ENCODE results near the gene CTSD. TPM values are rescaled to one million over a fixed set of nuclear protein-coding genes. Genes with fewer than 3 reads are reported as not detected.

CTSD gene
- total and polyA plus RNA-seq, 7 experiments from 2014 or later = 103 to 378 (median 186) TPM

GRCh38 chr11:1746511-1746931 lies 17.2 kb downstream of the CTSD start:
- H3K4me1 ChIP-seq (ENCODE audit: control insufficient read depth in 2 of 2, insufficient read depth in 2 of 2, low read length in 2 of 2) = peaks cover 0 to 13% of the 10 kb centered on the region in 2 donors
- peak overlapping the region in 3 of 10 donors; percentile 22 to 53 (median 27) for H3K4me3 Mint-ChIP-seq
- H3K36me3 Mint-ChIP-seq = peaks cover 0 to 3% (median 0%) of the 10 kb centered on the region in 5 donors
- H3K36me3 ChIP-seq (ENCODE audit: control insufficient read depth in 2 of 3, insufficient read depth in 3 of 3, low read length in 3 of 3) = no peaks in the 10 kb centered on the region
- no peaks in the 10 kb centered on the region for H3K9me3 ChIP-seq (ENCODE audit: control insufficient read depth in 2 of 3, low read length in 3 of 3)
- H3K9me3 Mint-ChIP-seq = peaks cover 0 to 9% (median 0%) of the 10 kb centered on the region in 11 donors
- H3K4me1 Mint-ChIP-seq = peaks cover 11 to 20% (median 14%) of the 10 kb centered on the region in 7 donors
- ATAC-seq = peak; percentile 25
- no peaks in the 10 kb centered on the region for H3K27me3 ChIP-seq (ENCODE audit: control insufficient read depth in 2 of 2, insufficient read depth in 2 of 2, low read length in 2 of 2)
- CTCF ChIA-PET = no interaction called here
- H3K27ac ChIP-seq (ENCODE audit: low read depth, low read length) = no peak overlapping the region
- intact Hi-C loops (cut with micrococcal nuclease) = no loop called here
- peaks cover 13 to 19% (median 13%) of the 10 kb centered on the region in 5 donors for H3K27me3 Mint-ChIP-seq
- H3K4me3 ChIP-seq (ENCODE audit: low read length) = no peak overlapping the region
- POLR2A ChIA-PET = no interaction called here
- no peak for DNase-seq
- peak overlapping the region in 3 of 9 donors; percentile 6 to 48 (median 15) for H3K27ac Mint-ChIP-seq

- intact Hi-C loops (cut with micrococcal nuclease) = no loop called here
- Histone ChIP-seq H3K27ac (ENCODE audit: low read depth, low read length) (no peak overlapping the region), H3K4me3 (ENCODE audit: low read length) (no peak overlapping the region), H3K4me1 (ENCODE audit: control insufficient read depth in 2 of 2, insufficient read depth in 2 of 2, low read length in 2 of 2) (peaks cover 0 to 13% of the 10 kb centered on the region in 2 donors), H3K36me3 (ENCODE audit: control insufficient read depth in 2 of 3, insufficient read depth in 3 of 3, low read length in 3 of 3) (no peaks in the 10 kb centered on the region), H3K27me3 (ENCODE audit: control insufficient read depth in 2 of 2, insufficient read depth in 2 of 2, low read length in 2 of 2) (no peaks in the 10 kb centered on the region), H3K9me3 (ENCODE audit: control insufficient read depth in 2 of 3, low read length in 3 of 3) (no peaks in the 10 kb centered on the region)
- POLR2A ChIA-PET = no interaction called here
- Mint-ChIP-seq H3K36me3 (peaks cover 0 to 3% (median 0%) of the 10 kb centered on the region in 5 donors), H3K27ac (peak overlapping the region in 4 of 9 donors; percentile 6 to 48 (median 26)), H3K4me1 (peaks cover 11 to 20% (median 14%) of the 10 kb centered on the region in 7 donors), H3K4me3 (peak overlapping the region in 1 of 10 donors; percentile 53), H3K27me3 (peaks cover 13 to 19% (median 13%) of the 10 kb centered on the region in 5 donors), H3K9me3 (peaks cover 0 to 9% (median 0%) of the 10 kb centered on the region in 11 donors)
- CTCF ChIA-PET = no interaction called here
- DNase-seq (no peak), ATAC-seq (no peak)
These were observed 17.9 kb downstream of the CTSD start for GRCh38 chr11:1745701-1746320.

- POLR2A ChIA-PET = no interaction called here
- H3K27ac Mint-ChIP-seq = peak overlapping the region in 1 of 9 donors; percentile 8
- intact Hi-C loops (cut with micrococcal nuclease) = no loop called here
- no peaks in the 10 kb centered on the region for H3K36me3 ChIP-seq (ENCODE audit: control insufficient read depth in 2 of 3, insufficient read depth in 3 of 3, low read length in 3 of 3)
- H3K9me3 ChIP-seq (ENCODE audit: control insufficient read depth in 2 of 3, low read length in 3 of 3) = no peaks in the 10 kb centered on the region
- peaks cover 7 to 14% (median 8%) of the 10 kb centered on the region in 7 donors for H3K4me1 Mint-ChIP-seq
- no peaks in the 10 kb centered on the region for H3K27me3 ChIP-seq (ENCODE audit: control insufficient read depth in 2 of 2, insufficient read depth in 2 of 2, low read length in 2 of 2)
- H3K4me3 ChIP-seq (ENCODE audit: low read length) = no peak overlapping the region
- CTCF ChIA-PET = interaction anchor here (0.5 kb wide), 1 partner anchor 35 kb away, joined by 3 read pairs; no protein-coding TSS in a partner anchor
- H3K27me3 Mint-ChIP-seq = peaks cover 7 to 14% (median 8%) of the 10 kb centered on the region in 5 donors
- H3K9me3 Mint-ChIP-seq = peaks cover 0 to 9% (median 0%) of the 10 kb centered on the region in 11 donors
- no peak overlapping the region for H3K4me3 Mint-ChIP-seq
- DNase-seq (no peak), ATAC-seq (no peak)
- H3K4me1 ChIP-seq (ENCODE audit: control insufficient read depth in 2 of 2, insufficient read depth in 2 of 2, low read length in 2 of 2) = peaks cover 0 to 13% of the 10 kb centered on the region in 2 donors
- peaks cover 0 to 3% (median 0%) of the 10 kb centered on the region in 5 donors for H3K36me3 Mint-ChIP-seq
- H3K27ac ChIP-seq (ENCODE audit: low read depth, low read length) = no peak overlapping the region
These were observed 18.6 kb downstream of the CTSD start for GRCh38 chr11:1744891-1745700.

- H3K9me3 ChIP-seq (ENCODE audit: control insufficient read depth in 2 of 3, low read length in 3 of 3) = no peaks in the 10 kb centered on the region
- Mint-ChIP-seq H3K27me3 (peaks cover 0 to 10% (median under 1%) of the 10 kb centered on the region in 5 donors), H3K36me3 (peaks cover 0 to 3% (median 0%) of the 10 kb centered on the region in 5 donors), H3K4me3 (no peak overlapping the region), H3K27ac (no peak overlapping the region), H3K4me1 (peaks cover 0 to 6% (median 0%) of the 10 kb centered on the region in 7 donors), H3K9me3 (peaks cover 0 to 9% (median 0%) of the 10 kb centered on the region in 11 donors)
- no peak for ATAC-seq
- intact Hi-C loops (cut with micrococcal nuclease) = no loop called here
- no peaks in the 10 kb centered on the region for H3K27me3 ChIP-seq (ENCODE audit: control insufficient read depth in 2 of 2, insufficient read depth in 2 of 2, low read length in 2 of 2)
- H3K4me3 ChIP-seq (ENCODE audit: low read length) = no peak overlapping the region
- peaks cover 0 to 5% of the 10 kb centered on the region in 2 donors for H3K4me1 ChIP-seq (ENCODE audit: control insufficient read depth in 2 of 2, insufficient read depth in 2 of 2, low read length in 2 of 2)
- ChIA-PET POLR2A (interaction anchor here (0.5 kb wide), 1 partner anchor 12 kb away, joined by 3 read pairs; no protein-coding TSS in a partner anchor), CTCF (interaction anchor here (0.5 to 1.1 kb wide), 2 partner anchors 9 to 34 kb away, joined by 3 read pairs; no protein-coding TSS in a partner anchor)
- no peak overlapping the region for H3K27ac ChIP-seq (ENCODE audit: low read depth, low read length)
- no peaks in the 10 kb centered on the region for H3K36me3 ChIP-seq (ENCODE audit: control insufficient read depth in 2 of 3, insufficient read depth in 3 of 3, low read length in 3 of 3)
- peak in 1 of 9 donors; percentile 17 for DNase-seq
These were observed 19.4 kb downstream of the CTSD start for GRCh38 chr11:1744137-1744886.

GRCh38 chr11:1743585-1744136 lies 20.1 kb downstream of the CTSD start:
- Histone ChIP-seq H3K27ac (ENCODE audit: low read depth, low read length) (no peak overlapping the region), H3K4me1 (ENCODE audit: control insufficient read depth in 2 of 2, insufficient read depth in 2 of 2, low read length in 2 of 2) (no peaks in the 10 kb centered on the region), H3K27me3 (ENCODE audit: control insufficient read depth in 2 of 2, insufficient read depth in 2 of 2, low read length in 2 of 2) (no peaks in the 10 kb centered on the region), H3K9me3 (ENCODE audit: control insufficient read depth in 2 of 3, low read length in 3 of 3) (no peaks in the 10 kb centered on the region), H3K4me3 (ENCODE audit: low read length) (no peak overlapping the region), H3K36me3 (ENCODE audit: control insufficient read depth in 2 of 3, insufficient read depth in 3 of 3, low read length in 3 of 3) (no peaks in the 10 kb centered on the region)
- ATAC-seq (no peak), DNase-seq (no peak)
- intact Hi-C loops (cut with micrococcal nuclease) = no loop called here
- ChIA-PET POLR2A (no interaction called here), CTCF (interaction anchor here (1.1 kb wide), 1 partner anchor 9 kb away, joined by 3 read pairs; no protein-coding TSS in a partner anchor)
- Mint-ChIP-seq H3K36me3 (peaks cover 0 to 3% (median 0%) of the 10 kb centered on the region in 5 donors), H3K27me3 (peaks cover 0 to 10% (median 0%) of the 10 kb centered on the region in 5 donors), H3K27ac (no peak overlapping the region), H3K4me3 (no peak overlapping the region), H3K4me1 (peaks cover 0 to 6% (median 0%) of the 10 kb centered on the region in 7 donors), H3K9me3 (peaks cover 0 to 9% (median 0%) of the 10 kb centered on the region in 11 donors)
